ENCODE data around the gene POMT1.
A peak's percentile ranks its signal among the peaks of the same experiment; 100 is the strongest.
"Not testable (repeated sequence)": the region's sequence is repeated elsewhere in the genome, so short reads cannot be mapped to it uniquely, and the experiment has no call there.

POMT1 gene, protein sequence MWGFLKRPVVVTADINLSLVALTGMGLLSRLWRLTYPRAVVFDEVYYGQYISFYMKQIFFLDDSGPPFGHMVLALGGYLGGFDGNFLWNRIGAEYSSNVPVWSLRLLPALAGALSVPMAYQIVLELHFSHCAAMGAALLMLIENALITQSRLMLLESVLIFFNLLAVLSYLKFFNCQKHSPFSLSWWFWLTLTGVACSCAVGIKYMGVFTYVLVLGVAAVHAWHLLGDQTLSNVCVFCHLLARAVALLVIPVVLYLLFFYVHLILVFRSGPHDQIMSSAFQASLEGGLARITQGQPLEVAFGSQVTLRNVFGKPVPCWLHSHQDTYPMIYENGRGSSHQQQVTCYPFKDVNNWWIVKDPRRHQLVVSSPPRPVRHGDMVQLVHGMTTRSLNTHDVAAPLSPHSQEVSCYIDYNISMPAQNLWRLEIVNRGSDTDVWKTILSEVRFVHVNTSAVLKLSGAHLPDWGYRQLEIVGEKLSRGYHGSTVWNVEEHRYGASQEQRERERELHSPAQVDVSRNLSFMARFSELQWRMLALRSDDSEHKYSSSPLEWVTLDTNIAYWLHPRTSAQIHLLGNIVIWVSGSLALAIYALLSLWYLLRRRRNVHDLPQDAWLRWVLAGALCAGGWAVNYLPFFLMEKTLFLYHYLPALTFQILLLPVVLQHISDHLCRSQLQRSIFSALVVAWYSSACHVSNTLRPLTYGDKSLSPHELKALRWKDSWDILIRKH

DNA sequence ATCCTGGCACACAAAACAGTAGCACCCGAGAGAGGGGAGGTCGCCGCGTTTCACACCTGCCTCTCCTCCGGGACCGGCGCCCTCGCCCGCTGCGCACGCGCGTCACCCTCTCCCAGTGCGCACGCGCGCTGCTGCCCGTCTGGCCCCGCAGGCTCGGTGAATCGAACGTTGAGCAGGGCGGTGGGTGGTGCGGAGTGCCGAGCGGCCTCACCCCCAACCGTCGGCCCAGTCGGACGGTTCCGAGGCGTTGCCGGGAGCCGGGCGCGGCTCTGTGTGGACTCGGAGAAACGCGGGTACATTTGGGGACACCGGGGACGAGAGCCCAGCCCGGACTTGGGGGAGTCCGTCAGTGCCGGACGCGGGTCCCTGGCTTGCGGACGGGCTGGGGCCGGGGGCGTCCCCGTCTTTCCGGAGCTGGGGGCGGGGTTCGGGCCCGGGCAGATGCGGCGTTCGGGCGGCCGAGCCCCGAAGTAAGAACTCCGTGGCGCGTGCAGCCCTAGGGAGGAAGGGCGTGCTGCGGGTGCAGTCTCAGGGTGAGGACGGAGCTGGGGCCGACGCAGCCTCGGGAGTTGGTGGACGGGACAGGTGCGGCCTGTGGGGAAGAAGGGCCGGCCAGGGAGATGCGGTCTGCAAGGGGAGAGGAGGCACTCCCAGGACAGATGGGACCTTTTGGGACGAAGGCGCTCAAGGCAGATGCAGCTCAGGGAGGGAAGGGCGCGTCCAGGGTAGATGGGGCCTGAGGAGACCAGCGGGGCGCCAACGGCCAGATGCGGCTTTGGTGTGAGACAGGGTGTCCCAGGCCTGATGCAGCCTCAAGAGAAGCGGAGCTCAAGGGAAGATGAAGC is at the start of gene POMT1:
Gene POMT1 (plus strand): TSS at position 138 of the 845 bp plus-strand sequence. CDS start 1,301 bp downstream, outside the sequence.
- peak; percentile 65 for DNase-seq (ENCODE audit: low read depth)

DNA sequence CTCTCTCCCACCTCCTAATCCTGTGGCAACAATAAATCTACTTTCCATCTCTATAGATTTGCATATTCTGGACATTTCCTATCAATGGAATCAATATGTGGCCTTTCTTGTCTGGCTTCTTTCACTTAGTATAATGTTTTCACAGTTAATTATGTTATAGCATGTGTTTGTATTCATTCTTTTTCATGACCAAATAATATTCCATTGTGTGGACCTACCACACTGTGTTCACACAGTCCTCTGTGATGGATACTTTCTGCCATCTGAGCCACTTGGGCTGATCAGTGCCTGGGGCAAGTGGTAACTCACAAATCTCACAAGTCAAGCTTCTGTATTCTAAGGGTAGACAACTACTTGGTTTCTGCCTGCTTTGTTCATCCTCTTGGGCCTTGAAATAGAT is 48.7 kb upstream of the POMT1 start:
- no peak for DNase-seq (ENCODE audit: low read depth)

DNA sequence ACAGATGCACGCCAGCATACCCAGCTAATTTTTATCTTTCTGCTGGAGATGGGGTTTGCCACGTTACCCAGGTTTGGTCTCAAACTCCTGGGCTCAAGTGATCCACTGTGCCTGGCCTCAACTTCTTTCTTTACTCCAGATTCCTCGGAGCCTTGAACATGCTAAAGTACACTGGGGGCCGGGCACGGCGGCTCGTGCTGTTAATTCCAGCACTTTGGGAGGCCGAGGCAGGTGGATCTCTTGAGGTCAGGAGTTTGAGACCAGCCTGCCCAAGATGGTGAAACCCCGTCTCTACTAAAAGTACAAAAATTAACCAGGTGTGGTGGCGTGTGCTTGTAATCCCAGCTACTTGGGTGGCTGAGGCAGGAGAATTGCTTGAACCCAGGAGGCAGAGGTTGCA is 47.1 kb upstream of the POMT1 start:
- DNase-seq (ENCODE audit: low read depth): not testable (repeated sequence)

DNA sequence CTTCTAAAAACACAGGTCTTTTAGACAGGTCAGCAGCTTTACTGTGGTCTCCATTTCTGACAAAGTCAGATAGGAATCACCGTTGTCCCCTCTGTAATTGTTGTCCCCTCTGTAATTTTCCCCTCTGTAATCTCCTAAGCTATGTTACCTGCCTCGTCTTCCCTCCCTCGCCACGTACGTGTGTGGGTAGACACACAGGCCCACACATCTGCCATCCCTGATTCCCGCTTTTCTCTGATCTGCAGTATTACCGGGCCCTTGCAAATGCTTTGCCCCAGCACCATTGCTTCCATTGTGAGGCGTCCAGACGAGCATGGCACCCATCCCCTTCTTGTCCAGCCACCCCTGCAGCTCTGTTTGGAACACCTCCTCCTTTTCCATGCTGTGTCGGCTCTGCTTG is 45.0 kb upstream of the POMT1 start:
- DNase-seq (ENCODE audit: low read depth): no peak

DNA sequence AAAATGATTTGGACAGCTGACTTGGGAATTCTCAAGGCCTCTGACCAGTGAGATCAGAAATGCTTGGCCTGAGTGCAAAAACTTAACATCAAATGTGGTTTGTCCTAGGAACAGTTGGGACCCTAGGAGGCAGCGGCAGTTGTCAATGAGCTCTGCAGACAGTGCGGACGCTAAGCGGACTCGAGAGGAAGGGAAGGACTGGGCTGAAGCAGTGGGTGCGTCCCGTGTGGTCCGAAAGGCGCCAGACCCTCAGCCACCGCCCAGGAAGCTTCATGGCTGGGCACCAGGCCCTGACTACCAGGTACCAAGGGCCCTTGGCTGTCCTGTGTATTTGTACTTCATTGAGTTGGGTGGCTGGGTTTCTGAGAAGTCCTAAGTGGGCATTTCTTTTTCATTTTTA is 43.7 kb upstream of the POMT1 start:
- DNase-seq (ENCODE audit: low read depth): no peak

DNA sequence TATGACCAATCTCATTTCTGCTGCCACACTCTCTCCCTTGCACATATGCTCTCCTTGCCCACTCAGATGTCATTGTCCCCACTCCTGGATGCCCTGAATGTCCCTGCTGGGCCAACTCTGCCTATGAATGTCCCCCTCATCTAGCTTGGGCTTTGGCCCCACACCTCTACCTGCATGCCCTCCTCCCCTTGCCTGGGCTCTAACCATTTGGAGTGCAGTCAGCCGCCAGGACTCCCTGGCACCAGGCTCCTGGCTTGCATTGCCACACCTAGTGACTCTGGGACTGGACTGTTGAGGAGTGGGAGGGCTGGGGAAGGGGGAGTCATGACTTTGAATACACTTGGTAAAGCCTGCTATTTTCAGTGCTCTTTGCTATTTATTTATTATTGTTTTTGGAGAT is 41.6 kb upstream of the POMT1 start:
- DNase-seq (ENCODE audit: low read depth): no peak

DNA sequence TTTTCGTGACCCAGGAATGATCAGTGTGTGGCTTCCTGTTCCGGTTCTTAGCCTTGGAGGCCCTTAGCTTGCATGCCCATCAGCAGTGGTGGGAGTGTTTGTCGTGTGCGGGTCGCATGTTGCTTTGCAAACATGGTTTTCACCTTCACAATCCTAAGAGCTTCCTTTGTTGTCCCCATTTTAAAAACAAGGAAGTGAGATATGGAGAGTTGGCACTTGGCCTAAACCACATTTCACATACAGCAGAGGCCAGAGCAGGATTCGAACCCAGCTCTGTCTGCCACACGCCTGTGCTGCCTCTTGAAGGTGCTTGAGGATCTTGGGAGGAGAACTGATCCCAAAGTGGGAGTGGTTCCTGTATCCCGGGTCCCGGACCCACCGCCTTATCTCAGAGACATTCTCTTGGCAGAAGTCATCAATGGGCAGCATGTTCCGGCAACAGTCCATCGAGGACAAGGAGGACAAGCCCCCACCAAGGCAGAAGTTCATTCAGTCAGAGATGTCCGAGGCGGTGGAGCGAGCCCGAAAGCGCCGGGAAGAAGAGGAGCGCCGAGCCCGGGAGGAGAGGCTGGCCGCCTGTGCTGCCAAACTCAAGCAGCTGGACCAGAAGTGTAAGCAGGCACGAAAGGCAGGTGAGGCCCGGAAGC is 38.2 kb upstream of the POMT1 start:
- no peak for DNase-seq (ENCODE audit: low read depth)

DNA sequence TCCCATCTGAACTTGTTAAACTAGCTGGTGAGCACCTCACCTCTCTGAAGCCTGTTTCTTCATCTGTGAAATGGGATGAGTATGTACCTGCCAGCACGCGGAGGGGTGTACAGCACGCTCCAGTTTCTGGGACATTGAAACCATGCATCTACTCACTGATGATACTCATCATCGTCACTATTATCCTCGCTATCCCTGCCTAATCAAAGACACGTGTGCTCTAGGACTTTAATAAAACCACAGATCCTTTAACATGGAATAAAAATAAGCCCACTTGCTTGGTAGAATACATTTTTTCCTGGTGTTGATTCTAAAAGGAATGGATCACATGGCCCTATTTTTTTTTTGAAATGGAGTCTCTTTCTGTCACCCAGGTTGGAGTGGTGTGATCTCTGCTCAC is 37.3 kb upstream of the POMT1 start:
- DNase-seq (ENCODE audit: low read depth): no peak

DNA sequence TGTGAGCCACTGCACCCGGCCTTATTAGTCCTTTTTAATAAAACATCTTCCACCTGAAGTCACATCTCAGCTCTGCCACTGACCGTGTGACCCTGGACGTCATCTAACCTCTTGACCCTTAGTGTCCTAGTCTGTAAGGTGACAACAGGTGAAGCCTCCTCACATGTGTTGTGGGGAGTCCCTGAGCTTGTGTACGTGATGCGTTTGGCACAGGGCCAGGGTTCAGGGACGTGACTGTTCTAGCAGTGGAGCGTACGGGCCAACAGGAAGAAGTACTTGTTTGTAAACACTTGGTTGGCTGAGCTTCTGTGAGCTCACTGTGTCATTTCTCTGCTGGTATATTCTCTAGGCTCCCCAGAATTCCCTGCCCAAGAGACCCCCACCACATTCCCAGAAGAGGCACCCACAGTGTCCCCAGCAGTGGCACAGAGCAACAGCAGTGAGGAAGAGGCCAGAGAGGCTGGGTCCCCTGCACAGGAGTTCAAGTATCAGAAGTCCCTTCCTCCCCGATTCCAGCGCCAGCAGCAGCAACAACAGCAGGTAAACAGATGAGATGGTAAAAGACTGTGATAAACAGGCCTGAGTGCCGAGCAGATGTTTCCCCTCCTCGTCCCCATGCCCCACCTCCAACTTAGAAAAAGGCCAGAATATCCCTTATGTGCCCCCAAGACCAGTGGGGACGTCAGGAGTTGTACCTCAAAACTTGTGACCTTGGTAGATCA is 35.3 kb upstream of the POMT1 start:
- no peak for DNase-seq (ENCODE audit: low read depth)

DNA sequence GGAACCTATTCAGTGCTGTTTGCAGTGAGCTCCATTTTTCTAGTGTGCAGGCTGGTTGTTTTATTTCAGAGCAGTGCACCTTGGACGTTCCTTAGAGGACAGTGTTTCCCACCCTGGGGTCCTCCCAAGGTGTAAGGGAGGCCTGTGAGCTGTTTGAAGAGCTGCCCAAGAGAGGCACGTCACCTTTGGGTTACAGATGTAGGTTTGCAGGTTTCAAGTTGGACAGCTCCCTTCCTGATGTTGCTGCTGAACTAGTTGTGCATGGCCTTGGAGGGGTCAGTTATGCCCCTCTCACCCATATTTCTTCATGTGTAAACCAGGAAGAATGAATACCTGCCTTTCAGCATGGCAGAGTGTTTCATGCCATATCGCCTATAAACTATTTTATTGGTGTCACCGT is 34.7 kb upstream of the POMT1 start:
- DNase-seq (ENCODE audit: low read depth): no peak

DNA sequence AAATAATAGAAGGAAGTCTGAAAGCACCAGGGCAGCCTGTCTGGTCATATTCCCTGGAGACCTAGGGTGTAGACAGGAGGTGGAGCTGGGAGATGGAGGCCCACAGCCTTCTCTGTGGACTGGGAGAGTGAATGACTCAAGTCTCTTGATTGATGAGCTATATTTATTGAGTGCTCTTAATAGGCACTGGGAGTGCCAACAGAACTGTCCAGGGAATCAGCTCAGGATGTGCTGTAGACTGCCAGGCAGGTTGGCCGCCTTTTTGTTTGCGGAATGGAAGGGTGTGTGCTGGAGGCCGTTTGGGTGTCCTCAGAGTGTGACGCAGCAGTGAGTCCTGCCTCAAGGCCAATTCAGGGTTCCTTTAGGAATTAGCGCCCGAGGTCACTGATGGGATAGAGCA is 33.4 kb upstream of the POMT1 start:
- no peak for DNase-seq (ENCODE audit: low read depth)

DNA sequence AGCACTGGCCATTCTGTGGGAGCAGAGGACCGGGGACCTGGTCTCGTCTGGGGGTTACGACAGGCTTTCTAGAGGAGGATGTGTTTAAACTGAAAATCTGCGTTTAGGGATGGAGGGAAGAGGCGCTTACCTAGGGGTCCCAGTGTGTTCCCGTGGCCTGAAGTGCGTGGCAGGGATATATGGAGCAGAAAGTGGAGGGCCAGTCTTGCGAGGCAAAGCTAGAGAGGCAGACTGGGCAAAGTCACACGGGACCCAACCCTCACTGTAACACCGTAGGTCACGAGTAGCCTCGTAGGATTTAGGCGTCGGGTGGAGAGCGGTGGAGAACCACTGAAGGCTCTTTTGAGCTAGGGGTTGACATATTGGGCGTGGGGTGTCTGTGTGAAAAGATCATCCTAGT is 32.8 kb upstream of the POMT1 start:
- no peak for DNase-seq (ENCODE audit: low read depth)

DNA sequence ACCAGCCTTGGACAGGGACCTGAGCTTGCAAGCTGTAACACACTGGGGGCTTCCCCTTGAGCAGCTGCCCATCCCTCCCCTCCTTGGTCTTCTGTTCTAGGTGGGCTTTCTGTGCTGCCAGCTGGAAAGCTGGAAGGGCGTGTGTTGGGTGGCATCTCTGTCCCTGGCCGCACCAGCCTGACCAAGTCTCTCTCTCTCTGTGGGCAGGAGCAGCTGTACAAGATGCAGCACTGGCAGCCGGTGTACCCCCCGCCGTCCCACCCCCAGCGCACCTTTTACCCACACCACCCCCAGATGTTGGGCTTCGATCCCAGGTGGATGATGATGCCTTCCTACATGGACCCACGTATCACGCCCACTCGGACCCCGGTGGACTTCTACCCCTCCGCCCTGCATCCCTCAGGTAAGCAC is 32.1 kb upstream of the POMT1 start:
- no peak for DNase-seq (ENCODE audit: low read depth)

DNA sequence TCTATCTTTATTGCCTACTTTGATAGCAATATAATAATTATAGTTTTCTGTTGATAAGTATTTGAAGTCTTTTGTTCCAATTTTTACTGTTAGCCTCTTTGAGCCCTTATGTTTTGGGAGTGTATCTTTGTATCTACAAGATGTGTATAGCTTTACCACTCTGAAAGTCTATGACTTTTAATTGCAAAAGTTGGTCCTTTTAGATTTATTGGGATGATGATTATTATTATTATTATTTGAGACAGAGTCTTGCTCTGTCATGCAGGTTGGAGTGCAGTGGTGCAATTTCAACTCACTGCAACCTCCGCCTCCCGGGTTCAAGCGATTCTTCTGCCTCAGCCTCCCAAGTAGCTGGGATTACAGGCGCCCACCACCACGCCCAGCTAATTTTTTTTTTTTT is 30.6 kb upstream of the POMT1 start:
- not testable (repeated sequence) for DNase-seq (ENCODE audit: low read depth)

DNA sequence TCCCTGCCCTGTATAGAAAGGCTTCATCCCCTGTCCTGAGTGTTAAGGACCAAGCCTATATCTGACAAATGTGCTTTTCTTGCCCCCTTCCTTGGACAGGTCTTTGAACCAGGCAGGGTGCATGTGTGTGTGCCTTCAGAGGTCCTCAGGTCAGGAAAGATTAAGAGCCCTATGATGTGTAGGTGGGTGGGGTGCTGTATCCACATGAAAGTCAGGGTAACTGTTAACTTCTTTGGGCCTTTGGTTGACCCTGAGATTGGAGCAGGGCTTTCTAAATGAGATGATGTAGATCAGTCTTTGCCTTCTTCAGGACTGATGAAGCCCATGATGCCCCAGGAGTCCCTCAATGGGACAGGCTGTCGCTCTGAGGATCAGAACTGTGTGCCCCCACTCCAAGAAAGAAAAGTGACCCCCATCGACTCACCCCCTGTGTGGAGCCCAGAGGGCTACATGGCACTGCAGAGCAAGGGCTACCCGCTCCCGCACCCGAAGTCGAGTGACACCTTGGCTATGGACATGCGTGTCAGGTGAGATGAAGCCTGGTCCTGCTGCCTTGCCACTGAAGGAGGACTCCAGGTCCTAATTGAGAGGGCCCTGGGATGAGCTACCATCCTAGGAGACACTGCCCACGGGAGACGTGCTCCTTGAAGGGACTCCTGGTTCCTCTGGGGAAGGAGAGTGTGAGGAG is 29.4 kb upstream of the POMT1 start:
- DNase-seq (ENCODE audit: low read depth): no peak

DNA sequence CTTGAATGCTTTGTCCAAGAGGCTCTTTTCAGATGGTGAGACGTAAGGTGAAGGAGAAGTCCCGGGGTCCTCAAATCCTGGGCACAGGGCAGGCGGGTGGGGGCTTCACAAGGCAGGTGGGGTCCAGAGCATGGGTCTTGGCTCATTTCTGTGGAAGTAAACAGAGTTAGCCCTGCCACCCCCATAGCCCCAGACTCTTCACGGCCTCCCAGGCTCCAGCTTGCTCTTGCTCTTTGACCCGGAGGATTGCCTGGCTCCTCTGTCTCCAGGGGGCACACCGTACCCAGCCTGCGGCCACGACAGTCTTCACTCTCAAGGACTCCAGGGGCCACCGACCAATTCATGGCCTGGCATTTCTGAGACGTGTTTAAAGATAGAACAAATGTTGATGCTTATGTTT is 28.8 kb upstream of the POMT1 start:
- no peak for DNase-seq (ENCODE audit: low read depth)

DNA sequence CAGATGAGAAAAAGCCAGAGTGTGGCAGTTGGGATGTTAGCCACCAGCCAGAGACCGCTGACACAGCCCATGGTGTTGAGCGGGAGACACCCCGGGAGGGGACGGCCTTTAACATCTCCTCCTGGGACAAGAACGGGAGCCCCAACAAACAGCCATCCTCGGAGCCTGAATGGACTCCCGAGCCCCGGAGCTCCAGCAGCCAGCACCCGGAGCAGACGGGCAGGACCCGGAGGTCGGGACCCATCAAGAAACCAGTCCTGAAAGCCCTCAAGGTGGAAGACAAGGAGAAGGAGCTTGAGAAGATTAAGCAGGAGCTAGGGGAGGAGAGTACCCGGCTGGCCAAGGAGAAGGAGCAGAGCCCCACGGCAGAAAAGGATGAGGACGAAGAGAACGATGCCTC is 28.0 kb upstream of the POMT1 start:
- no peak for DNase-seq (ENCODE audit: low read depth)

DNA sequence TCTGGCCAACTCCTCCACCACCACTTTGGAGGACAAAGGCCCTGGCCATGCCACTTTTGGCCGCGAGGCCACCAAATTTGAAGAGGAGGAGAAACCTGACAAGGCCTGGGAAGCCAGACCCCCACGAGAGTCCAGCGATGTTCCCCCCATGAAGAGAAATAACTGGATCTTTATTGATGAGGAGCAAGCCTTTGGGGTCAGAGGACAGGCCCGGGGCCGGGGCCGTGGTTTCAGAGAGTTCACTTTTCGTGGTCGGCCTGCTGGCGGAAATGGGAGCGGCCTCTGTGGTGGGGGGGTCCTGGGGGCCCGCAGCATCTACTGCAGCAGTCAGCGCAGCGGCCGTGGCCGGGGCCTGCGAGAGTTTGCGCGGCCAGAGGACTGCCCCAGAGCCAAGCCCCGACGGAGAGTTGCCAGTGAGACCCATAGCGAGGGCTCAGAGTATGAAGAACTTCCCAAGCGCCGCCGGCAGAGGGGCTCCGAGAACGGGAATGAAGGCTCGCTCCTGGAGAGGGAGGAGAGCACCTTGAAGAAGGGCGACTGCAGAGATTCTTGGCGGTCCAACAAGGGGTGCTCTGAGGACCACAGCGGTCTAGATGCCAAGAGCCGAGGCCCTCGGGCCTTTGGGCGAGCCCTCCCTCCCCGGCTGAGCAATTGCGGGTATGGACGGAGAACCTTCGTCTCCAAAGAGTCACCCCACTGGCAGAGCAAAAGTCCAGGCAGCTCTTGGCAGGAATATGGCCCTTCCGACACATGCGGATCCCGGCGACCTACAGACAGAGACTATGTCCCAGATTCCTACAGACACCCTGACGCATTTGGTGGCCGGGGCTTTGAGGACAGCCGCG is 27.4 kb upstream of the POMT1 start:
- DNase-seq (ENCODE audit: low read depth): no peak

DNA sequence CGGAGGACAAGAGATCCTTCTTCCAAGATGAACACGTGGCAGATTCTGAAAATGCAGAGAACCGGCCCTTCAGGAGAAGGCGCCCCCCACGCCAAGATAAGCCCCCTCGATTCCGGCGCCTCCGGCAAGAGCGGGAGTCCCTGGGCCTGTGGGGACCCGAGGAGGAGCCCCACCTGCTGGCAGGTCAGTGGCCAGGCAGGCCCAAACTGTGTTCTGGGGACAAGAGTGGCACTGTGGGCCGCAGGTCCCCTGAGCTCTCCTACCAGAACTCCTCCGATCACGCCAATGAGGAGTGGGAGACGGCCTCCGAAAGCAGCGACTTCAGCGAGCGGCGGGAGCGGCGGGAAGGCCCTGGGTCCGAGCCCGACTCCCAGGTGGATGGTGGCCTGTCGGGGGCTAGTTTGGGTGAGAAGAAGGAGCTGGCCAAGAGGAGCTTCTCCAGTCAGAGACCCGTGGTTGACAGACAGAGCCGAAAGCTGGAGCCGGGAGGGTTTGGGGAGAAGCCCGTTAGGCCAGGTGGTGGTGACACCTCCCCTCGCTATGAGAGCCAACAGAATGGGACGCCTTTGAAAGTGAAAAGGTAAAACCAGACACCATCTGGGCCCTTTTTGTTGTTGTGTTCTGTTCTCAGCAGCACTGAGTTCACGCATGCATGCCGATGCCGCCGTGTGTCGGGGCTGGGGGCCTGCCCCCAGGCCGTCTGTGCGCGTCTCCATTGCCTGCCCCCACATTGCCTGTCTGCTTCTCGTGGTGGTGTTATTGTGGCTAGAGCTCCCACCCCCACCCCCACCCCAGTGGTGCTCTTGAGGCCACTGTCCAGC is 26.6 kb upstream of the POMT1 start:
- no peak for DNase-seq (ENCODE audit: low read depth)
